HG02642 (cell line): Measurements from ENCODE around the gene LRRIQ4.

Source experiments
- ATAC-seq: cut with Tn5 transposase; IDR thresholded peaks from one replicate; pipeline ENCODE4 v1.9.1; 2021; ENCODE audit warnings: mild to moderate bottlenecking; ENCODE audit not compliant: unreplicated experiment, poor library complexity

Gene LRRIQ4

DNA sequence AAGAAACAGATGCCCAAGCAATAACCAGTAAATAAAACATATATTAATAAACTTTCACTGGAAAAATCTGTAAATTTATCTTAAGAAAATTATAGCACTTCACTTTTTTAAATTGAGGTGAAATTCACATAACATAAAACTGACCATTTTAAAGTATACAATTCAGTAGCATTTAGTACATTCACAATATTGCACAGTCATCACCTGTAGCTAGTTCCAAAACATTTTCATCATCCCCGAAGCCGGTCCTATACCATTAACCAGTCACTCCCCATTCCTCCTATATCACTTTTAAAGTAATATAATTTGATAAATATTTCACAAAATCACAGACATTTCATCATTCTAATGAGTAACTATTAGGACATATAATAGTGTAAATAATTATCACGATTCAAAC is 8.0 kb upstream of the LRRIQ4 start:
- ATAC-seq = no peak

GRCh38 chr3:169809230-169809795 is 3.4 kb upstream of the LRRIQ4 start:
- ATAC-seq = no peak

DNA sequence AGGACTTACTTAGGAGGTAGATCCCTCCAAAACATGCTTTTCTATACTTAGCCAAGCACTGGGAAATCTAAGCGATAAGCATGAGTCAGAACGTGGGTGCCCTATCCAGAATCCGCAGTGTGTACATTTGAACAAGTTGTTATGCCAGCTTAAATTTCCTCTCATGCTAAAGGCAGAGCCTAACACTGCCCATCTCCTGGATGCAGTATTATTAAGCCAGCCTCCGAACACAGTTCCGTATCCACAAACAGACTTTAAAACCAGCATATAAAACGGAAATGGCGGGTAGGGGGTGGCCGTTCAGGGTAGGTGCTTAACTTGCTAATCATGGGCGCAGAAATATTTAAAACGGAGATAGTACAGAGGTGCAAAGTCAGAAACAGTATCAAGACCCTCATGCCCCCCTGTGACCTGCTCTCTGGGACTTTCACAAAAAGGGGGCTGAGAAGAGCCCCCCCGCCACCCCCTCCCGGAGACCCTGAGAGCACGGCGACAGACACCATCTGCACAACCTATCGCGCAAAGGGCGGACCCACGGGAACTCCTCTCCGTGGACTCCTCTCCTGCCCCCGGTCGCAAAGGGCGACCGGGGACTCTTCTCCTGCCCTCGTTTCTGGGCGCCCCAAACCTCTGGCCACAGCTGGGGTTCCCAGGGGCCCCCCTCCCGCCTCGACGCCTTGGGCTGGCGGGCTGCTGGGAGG is 889 bp upstream of the LRRIQ4 start:
- ATAC-seq = peak; percentile 4

DNA sequence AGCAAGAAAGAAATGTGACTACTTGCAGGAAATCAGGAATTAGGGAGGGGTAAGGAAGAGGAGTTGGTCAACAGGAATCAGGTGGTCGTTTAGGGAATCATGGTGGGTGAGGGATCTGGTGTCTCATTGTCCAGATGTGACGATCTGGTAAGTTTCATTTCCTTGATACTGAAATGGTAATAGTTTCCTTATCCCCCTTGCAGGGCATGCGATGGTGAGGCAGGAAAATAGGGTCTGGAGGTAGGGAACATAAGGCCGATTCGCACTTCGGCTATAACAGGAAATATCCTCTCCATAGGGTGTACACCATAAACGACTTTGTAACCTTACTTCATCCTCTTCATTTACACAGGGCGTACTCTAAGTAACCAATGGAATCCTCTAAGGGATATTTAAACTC is 608 bp downstream of the LRRIQ4 start:
- no peak for ATAC-seq

DNA sequence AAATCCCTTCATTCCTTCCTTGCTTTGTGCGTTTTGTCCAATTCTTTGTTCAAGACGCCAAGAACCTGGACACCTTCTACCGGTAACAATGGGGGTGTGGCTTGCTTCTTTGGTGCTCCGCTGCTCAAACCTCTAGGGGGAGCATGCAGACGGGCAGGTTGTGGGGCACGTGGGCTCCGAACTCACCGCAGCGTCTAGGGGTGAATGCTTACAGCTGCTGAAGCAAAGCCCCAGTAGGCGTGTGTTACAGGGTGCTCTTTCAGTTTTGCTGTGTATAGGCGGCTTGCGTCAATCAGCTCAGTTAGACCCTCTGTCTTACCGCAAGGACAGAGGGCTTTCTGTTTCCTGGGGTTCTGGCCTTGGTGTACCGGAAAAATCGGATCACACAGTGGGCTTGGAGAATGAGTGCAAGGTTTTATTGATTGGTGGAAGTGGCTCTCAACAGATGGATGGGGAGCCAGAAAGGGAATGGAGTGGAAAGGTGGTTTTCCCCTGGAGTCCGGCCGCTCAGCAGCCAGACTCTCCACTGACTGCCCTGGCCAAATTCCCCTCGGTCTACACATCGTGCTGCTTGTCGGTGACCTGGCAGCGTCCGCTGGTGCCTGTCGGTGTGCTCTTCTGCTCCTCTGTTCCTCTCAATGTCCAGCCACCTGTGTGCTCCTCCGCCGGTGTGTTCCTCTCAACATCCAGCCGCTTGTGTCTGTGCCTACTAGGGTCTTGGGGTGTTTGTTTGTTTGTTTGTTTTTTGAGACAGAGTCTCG is 1.3 kb downstream of the LRRIQ4 start:
- peak; percentile 92 for ATAC-seq

- no peak for ATAC-seq
Measured at GRCh38 chr3:169815590-169816150, 3.0 kb downstream of the LRRIQ4 start.

DNA sequence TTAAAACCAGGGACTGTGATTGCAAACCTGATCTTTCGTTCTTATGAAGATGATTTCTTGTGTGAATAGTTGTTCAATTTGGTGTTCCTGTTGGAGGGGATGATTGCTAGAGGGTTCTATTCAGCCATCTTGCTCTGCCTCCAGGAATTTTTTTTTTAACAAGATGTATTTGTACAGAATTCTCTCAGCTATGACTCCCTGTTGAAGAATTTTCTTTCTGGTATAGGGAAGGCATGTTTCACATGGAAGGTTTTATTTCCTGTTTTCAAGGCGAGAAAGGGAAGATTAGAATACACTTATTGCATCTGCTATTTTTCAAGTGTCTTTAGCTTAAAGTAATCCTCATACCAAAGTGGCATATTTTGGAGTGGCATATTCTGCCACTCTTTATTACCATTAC is 5.6 kb downstream of the LRRIQ4 start:
- no peak for ATAC-seq

- ATAC-seq = no peak
Measured at GRCh38 chr3:169822091-169822490, 9.4 kb downstream of the LRRIQ4 start.

DNA sequence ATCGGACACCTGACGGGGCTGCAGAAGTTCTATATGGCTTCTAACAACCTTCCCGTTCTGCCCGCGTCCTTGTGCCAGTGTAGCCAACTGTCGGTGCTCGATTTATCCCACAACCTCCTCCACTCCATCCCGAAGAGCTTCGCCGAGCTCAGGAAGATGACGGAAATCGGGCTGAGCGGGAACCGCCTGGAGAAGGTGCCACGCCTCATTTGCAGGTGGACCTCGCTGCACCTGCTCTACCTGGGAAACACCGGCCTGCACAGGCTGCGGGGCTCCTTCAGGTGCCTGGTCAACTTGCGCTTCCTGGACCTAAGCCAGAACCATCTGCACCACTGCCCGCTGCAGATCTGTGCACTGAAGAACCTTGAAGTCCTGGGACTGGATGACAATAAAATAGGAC is 9.9 kb downstream of the LRRIQ4 start:
- no peak for ATAC-seq

DNA sequence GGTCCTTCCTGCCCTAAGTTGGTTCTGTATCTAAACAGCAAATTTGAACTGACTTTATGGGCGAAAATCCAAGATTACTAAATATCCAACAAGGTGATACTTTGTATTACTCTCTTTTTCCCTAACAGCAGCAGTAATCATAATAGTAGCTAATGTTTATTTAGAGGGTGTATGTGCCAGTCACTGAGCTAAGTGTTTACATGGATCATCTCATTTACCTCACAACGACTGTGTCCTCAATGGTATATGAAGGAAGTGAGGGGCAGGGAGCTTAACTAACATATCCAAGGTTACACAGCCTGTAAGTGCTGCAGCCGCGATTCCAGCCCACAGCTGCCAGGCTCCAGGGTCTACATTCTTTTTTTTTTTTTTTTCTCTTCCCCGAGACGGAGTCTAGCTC is 10.3 kb downstream of the LRRIQ4 start:
- no peak for ATAC-seq

DNA sequence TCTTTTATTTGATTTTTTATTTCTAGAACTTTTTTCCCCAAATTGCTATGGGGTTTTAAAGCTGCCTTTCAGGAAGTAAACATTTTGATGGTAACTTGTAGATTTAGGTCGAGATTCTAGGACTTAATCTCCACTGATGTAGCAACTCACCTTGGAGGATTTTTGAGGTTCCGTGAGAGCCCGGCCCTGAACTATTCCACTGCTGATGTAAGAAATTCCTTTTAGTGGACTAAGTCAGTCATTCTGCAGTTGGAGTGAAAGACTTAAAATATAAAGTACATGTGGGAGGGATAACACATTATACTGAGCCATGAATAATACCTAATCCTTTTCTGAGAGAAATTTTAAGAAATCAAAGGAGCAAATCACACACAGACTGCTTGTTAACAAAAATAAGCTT is 12.6 kb downstream of the LRRIQ4 start:
- ATAC-seq = no peak

- no peak for ATAC-seq
Measured at GRCh38 chr3:169827712-169828111, 15.0 kb downstream of the LRRIQ4 start.

DNA sequence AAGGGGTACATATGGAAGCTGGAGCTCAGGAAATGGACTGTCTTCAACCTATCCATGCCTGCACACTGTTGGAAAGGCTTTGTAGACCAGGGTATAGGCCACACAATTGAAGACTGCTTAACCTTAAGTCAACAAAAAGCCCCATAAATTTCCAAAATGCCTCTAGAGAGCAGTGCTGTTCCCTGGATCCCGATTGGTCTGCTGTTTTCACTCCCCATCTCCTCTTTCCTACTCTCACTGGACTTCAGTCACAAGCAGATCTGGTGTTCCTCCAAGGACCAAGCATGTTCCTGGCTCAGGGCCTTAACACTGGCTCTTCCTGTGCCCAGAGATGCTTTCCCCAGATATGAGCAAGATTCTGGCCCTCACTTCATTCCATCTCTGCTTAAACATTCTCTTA is 22.9 kb downstream of the LRRIQ4 start:
- ATAC-seq = no peak

GRCh38 chr3:169836078-169836941 is 23.6 kb downstream of the LRRIQ4 start:
- ATAC-seq = peak; percentile 83

DNA sequence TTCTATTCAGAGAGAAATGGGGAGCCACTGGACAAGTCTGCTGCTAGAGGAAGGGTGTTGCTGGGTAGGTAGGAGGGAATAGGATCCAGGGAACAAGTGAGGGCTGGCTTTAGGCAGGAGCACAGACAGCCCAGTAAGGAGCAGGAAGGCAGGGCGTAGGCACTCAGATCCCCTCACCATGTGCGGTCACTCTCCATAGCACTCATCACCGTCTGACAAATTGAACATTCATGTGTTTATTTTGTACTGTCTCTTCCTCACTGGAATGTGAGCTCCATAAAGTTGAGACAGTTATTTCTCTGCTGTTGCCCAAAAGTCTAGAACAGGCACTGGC is 24.2 kb downstream of the LRRIQ4 start:
- no peak for ATAC-seq

- ATAC-seq = no peak
Measured at GRCh38 chr3:169838511-169839030, 25.9 kb downstream of the LRRIQ4 start.

DNA sequence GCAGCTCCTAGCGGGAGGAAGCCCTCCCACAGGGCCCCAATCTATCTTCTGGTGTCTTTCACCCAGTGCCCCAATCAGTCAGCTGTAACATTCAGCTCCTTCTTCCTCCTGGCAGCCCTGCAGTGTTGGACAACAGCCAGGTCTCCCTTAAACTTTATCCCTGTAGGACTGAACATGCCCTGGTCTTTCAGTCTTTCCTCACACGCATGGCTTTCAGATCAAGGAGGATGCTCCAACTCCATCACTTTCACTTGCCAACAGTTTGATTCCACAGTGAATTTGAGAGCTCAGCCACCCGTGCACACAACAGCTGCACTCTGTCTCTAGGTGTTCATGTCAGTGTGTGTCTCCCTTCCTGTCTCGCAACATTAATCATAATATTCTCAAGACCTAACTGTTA is 28.5 kb downstream of the LRRIQ4 start:
- ATAC-seq = peak; percentile 78

DNA sequence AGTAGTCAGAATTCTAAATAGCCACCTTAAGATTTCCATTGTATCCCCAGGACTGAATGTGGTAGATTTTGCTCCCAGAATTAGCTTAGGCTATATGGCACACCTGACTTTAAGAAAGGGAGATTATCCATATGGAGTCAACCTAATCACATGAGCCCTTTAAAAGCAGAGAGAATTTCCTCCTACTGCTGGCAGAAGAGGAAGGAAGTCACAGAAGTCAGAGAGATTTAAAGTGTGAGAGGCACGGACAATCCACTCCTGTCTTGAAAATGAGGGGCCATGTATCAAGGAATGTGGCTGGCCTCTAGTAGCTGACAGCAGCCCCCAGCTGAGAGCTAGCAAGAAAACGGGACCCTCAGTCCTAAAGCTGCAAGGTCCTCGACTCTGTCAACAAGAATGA is 30.3 kb downstream of the LRRIQ4 start:
- no peak for ATAC-seq

DNA sequence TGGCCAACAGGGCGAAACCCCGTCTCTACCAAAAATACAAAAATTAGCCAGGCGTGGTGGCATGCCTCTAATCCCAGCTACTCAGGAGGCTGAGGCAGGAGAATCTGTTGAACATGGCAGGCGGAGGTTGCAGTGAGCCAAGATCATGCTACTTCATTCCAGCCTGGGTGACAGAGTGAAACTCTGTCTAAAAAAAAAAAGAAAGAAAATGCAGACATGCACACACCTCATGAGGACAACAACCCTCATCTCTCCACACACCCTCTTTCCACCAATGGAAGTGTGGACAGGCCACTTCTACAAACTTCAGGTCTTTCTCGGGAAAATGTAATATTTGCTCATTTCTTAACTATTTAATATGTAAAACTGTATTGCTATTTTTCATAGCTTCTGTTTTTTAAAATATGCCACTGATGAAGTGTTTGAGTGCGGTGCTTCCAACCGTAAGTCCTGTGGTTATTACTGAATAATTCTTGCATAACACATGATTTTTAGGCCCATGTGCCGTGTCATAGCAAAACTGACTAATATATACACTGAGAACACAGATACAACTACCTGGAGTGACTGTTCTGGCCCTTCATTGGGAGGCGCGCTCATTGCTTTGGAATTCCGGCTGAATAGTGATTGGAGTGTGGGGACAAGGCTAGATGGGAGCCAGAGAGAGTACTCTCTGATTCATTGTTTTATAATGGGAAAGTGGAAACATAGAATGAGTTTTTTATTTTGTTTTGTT is 34.0 kb downstream of the LRRIQ4 start:
- ATAC-seq = peak; percentile 95

DNA sequence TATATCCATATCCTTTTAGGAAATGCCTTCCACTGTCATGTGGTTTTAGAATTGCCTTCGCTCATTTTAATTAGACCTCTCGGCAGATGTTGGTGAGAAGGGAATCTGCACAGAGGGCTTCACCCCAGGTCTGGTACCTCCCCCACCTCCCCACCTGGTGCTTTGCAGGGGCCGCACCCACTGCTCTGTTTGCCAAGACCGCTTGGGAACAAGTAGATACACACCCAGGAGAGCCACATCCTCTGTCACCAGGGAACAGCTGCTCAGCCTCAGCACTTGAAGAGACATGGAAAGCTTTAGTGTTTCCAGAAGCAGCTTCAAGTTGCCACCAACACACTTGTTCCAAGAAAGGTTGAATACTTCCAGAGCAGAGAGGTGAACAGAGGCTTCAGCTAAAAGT is 35.2 kb downstream of the LRRIQ4 start:
- ATAC-seq = no peak
